Measurements from ENCODE around the gene RAI14. TPM values are rescaled to one million over a fixed set of nuclear protein-coding genes. Genes with fewer than 3 reads are reported as not detected.
"Not testable (repeated sequence)": the region's sequence is repeated elsewhere in the genome, so short reads cannot be mapped to it uniquely, and the experiment has no call there.

Gene RAI14
- total RNA-seq, 1 experiment from 2014 or later = 23.6 TPM

- intact Hi-C loops (cut with micrococcal nuclease; ENCODE audit: unreplicated experiment) = no loop called here
- BruUV-seq (replicated peaks) = no TSS peak
- POLR2A ChIA-PET (ENCODE audit: low non-redundant PET) = no interaction called here
- TF ChIP-seq CTCF (conservative IDR thresholded peaks at IDR 0.05; ENCODE audit: low read depth, low read length) (no peak), EZH2 (IDR thresholded peaks at IDR 0.05; ENCODE audit: borderline replicate concordance, low read depth, low read length, poor library complexity, severe bottlenecking) (no peak)
- no peak overlapping the region for H3K4me3 ChIP-seq (ENCODE audit: low read depth, low read length, poor library complexity, severe bottlenecking)
- CTCF ChIA-PET = interaction anchor here (0.7 kb wide), 1 partner anchor 176 kb away, joined by 3 read pairs; no protein-coding TSS in a partner anchor
- DNase-seq (ENCODE audit: low spot score) = no peak
- H3K9me3 ChIP-seq (ENCODE audit: low read depth, low read length, poor library complexity, severe bottlenecking) = no peaks in the 10 kb centered on the region
- no peaks in the 10 kb centered on the region for H3K27me3 ChIP-seq (replicated peaks; ENCODE audit: insufficient read depth, low read depth, low read length, poor library complexity)
- no peaks in the 10 kb centered on the region for H3K36me3 ChIP-seq (ENCODE audit: insufficient read depth, low read length, poor library complexity, severe bottlenecking)
- peaks cover 6% of the 10 kb centered on the region for H3K4me1 ChIP-seq (ENCODE audit: insufficient read depth, low read length, poor library complexity, severe bottlenecking)
- no peak overlapping the region for H3K27ac ChIP-seq (ENCODE audit: low read depth, low read length, poor library complexity, severe bottlenecking)
These were observed 65.2 kb downstream of the RAI14 start for GRCh38 chr5:34721327-34721726.

GRCh38 chr5:34722183-34722582, 66.1 kb downstream of the RAI14 start:
- ChIA-PET POLR2A (ENCODE audit: low non-redundant PET) (no interaction called here), CTCF (interaction anchor here (0.7 kb wide), 1 partner anchor 175 kb away, joined by 3 read pairs; no protein-coding TSS in a partner anchor)
- no peaks in the 10 kb centered on the region for H3K36me3 ChIP-seq (ENCODE audit: insufficient read depth, low read length, poor library complexity, severe bottlenecking)
- TF ChIP-seq EZH2 (IDR thresholded peaks at IDR 0.05; ENCODE audit: borderline replicate concordance, low read depth, low read length, poor library complexity, severe bottlenecking) = no peak
- no peak for TF ChIP-seq CTCF (conservative IDR thresholded peaks at IDR 0.05; ENCODE audit: low read depth, low read length)
- peaks cover 2% of the 10 kb centered on the region for H3K4me1 ChIP-seq (ENCODE audit: insufficient read depth, low read length, poor library complexity, severe bottlenecking)
- no peak overlapping the region for H3K27ac ChIP-seq (ENCODE audit: low read depth, low read length, poor library complexity, severe bottlenecking)
- no TSS peak for BruUV-seq (replicated peaks)
- no peak for DNase-seq (ENCODE audit: low spot score)
- H3K9me3 ChIP-seq (ENCODE audit: low read depth, low read length, poor library complexity, severe bottlenecking) = peaks cover under 1% of the 10 kb centered on the region
- no peaks in the 10 kb centered on the region for H3K27me3 ChIP-seq (replicated peaks; ENCODE audit: insufficient read depth, low read depth, low read length, poor library complexity)
- H3K4me3 ChIP-seq (ENCODE audit: low read depth, low read length, poor library complexity, severe bottlenecking) = no peak overlapping the region
- intact Hi-C loops (cut with micrococcal nuclease; ENCODE audit: unreplicated experiment) = no loop called here

- TF ChIP-seq CTCF (conservative IDR thresholded peaks at IDR 0.05; ENCODE audit: low read depth, low read length) (no peak), EZH2 (IDR thresholded peaks at IDR 0.05; ENCODE audit: borderline replicate concordance, low read depth, low read length, poor library complexity, severe bottlenecking) (no peak)
- POLR2A ChIA-PET (ENCODE audit: low non-redundant PET) = no interaction called here
- intact Hi-C loops (cut with micrococcal nuclease; ENCODE audit: unreplicated experiment) = no loop called here
- DNase-seq (ENCODE audit: low spot score) = no peak
- Histone ChIP-seq H3K27me3 (replicated peaks; ENCODE audit: insufficient read depth, low read depth, low read length, poor library complexity) (no peaks in the 10 kb centered on the region), H3K4me3 (ENCODE audit: low read depth, low read length, poor library complexity, severe bottlenecking) (no peak overlapping the region), H3K27ac (ENCODE audit: low read depth, low read length, poor library complexity, severe bottlenecking) (no peak overlapping the region), H3K36me3 (ENCODE audit: insufficient read depth, low read length, poor library complexity, severe bottlenecking) (no peaks in the 10 kb centered on the region), H3K9me3 (ENCODE audit: low read depth, low read length, poor library complexity, severe bottlenecking) (peaks cover 5% of the 10 kb centered on the region), H3K4me1 (ENCODE audit: insufficient read depth, low read length, poor library complexity, severe bottlenecking) (no peaks in the 10 kb centered on the region)
- BruUV-seq (replicated peaks) = no TSS peak
- CTCF ChIA-PET = no interaction called here
These were observed 68.6 kb downstream of the RAI14 start for GRCh38 chr5:34724741-34725140.

- H3K27ac ChIP-seq (ENCODE audit: low read depth, low read length, poor library complexity, severe bottlenecking); H3K27me3 ChIP-seq (replicated peaks; ENCODE audit: insufficient read depth, low read depth, low read length, poor library complexity); CTCF ChIA-PET; H3K36me3 ChIP-seq (ENCODE audit: insufficient read depth, low read length, poor library complexity, severe bottlenecking); intact Hi-C loops (cut with micrococcal nuclease; ENCODE audit: unreplicated experiment); POLR2A ChIA-PET (ENCODE audit: low non-redundant PET); H3K4me3 ChIP-seq (ENCODE audit: low read depth, low read length, poor library complexity, severe bottlenecking); DNase-seq (ENCODE audit: low spot score); BruUV-seq (replicated peaks); H3K9me3 ChIP-seq (ENCODE audit: low read depth, low read length, poor library complexity, severe bottlenecking); H3K4me1 ChIP-seq (ENCODE audit: insufficient read depth, low read length, poor library complexity, severe bottlenecking): not testable (repeated sequence)
These were observed 71.1 kb downstream of the RAI14 start for GRCh38 chr5:34727166-34727749.

Measured in A673 (cell line).